Suppressor macrophage treated with lipopolysaccharide for 1 hour (primary cell): ENCODE measurements around the gene MAPK14.
"Not testable (repeated sequence)": the region's sequence is repeated elsewhere in the genome, so short reads cannot be mapped to it uniquely, and the experiment has no call there.

Source experiments
- DNase-seq, 3 donors: peaks; one replicate each; pipeline ENCODE4 v3.0.0-alpha.2; 2020 to 2022

Gene MAPK14

GRCh38 chr6:36071281-36071680 is 43.7 kb downstream of the MAPK14 start:
- no peak for DNase-seq

- no peak for DNase-seq
Observed at GRCh38 chr6:36071714-36072113, 44.1 kb downstream of the MAPK14 start.

GRCh38 chr6:36072681-36073080 is 45.1 kb downstream of the MAPK14 start:
- DNase-seq = no peak

GRCh38 chr6:36073587-36073986 is 46.0 kb downstream of the MAPK14 start:
- DNase-seq = no peak

- no peak for DNase-seq
Observed at GRCh38 chr6:36075656-36076055, 48.0 kb downstream of the MAPK14 start.

- DNase-seq = no peak
Observed at GRCh38 chr6:36076178-36077063, 48.8 kb downstream of the MAPK14 start.

- no peak for DNase-seq
Observed at GRCh38 chr6:36078159-36078558, 50.6 kb downstream of the MAPK14 start.

- no peak for DNase-seq
Observed at GRCh38 chr6:36079601-36080000, 52.0 kb downstream of the MAPK14 start.

GRCh38 chr6:36082318-36082717 is 54.7 kb downstream of the MAPK14 start:
- DNase-seq = no peak

GRCh38 chr6:36083446-36083845 is 55.8 kb downstream of the MAPK14 start:
- no peak for DNase-seq

- not testable (repeated sequence) for DNase-seq
Observed at GRCh38 chr6:36088204-36088603, 60.6 kb downstream of the MAPK14 start.

GRCh38 chr6:36089048-36089447 is 61.4 kb downstream of the MAPK14 start:
- DNase-seq = no peak

- DNase-seq = no peak
Observed at GRCh38 chr6:36094238-36094637, 66.6 kb downstream of the MAPK14 start.

- peak; percentile 86 to 94 (median 91) for DNase-seq
Observed at GRCh38 chr6:36094753-36095496, 67.3 kb downstream of the MAPK14 start.

GRCh38 chr6:36095497-36096391 is 68.1 kb downstream of the MAPK14 start:
- DNase-seq = no peak

GRCh38 chr6:36098253-36098919 is 70.8 kb downstream of the MAPK14 start:
- DNase-seq = no peak

GRCh38 chr6:36098920-36099647 is 71.5 kb downstream of the MAPK14 start:
- no peak for DNase-seq

GRCh38 chr6:36099869-36100483 is 72.4 kb downstream of the MAPK14 start:
- DNase-seq = no peak

GRCh38 chr6:36101691-36102090 is 74.1 kb downstream of the MAPK14 start:
- no peak for DNase-seq

GRCh38 chr6:36102853-36103252 is 75.2 kb downstream of the MAPK14 start:
- no peak for DNase-seq

GRCh38 chr6:36104836-36105235 is 77.2 kb downstream of the MAPK14 start:
- no peak for DNase-seq
